Stimulated activated naive CD4-positive, alpha-beta T cell treated with Interleukin-2 at 50 U/mL for 16 hours (primary cell): ENCODE results near the gene GLI2.

Experiments used
- DNase-seq: peaks from one replicate; lab custom pipeline; 2025; lab: John Stamatoyannopoulos, UW

The GLI2 gene

GRCh38 chr2:120715353-120715752, 20.3 kb upstream of the GLI2 start:
- DNase-seq: no peak

GRCh38 chr2:120715941-120716340, 19.7 kb upstream of the GLI2 start:
- DNase-seq: no peak

- no peak for DNase-seq
Observed at GRCh38 chr2:120716641-120717585, 18.8 kb upstream of the GLI2 start.

GRCh38 chr2:120719491-120719890, 16.2 kb upstream of the GLI2 start:
- no peak for DNase-seq

- DNase-seq: no peak
Observed at GRCh38 chr2:120720231-120720630, 15.4 kb upstream of the GLI2 start.

GRCh38 chr2:120720746-120721375, 14.8 kb upstream of the GLI2 start:
- no peak for DNase-seq

- no peak for DNase-seq
Observed at GRCh38 chr2:120722246-120722567, 13.5 kb upstream of the GLI2 start.

- DNase-seq: no peak
Observed at GRCh38 chr2:120722568-120723421, 12.9 kb upstream of the GLI2 start.

GRCh38 chr2:120726245-120726644, 9.4 kb upstream of the GLI2 start:
- DNase-seq: no peak

- no peak for DNase-seq
Observed at GRCh38 chr2:120729406-120730399, 6.0 kb upstream of the GLI2 start.

GRCh38 chr2:120731175-120731574, 4.5 kb upstream of the GLI2 start:
- DNase-seq: no peak

- no peak for DNase-seq
Observed at GRCh38 chr2:120732506-120733237, 3.0 kb upstream of the GLI2 start.

- DNase-seq: no peak
Observed at GRCh38 chr2:120733238-120733932, 2.3 kb upstream of the GLI2 start.

- DNase-seq: no peak
Observed at GRCh38 chr2:120734930-120735651, 577 bp upstream of the GLI2 start.

GRCh38 chr2:120736202-120736623, 545 bp downstream of the GLI2 start:
- no peak for DNase-seq

GRCh38 chr2:120736624-120737339, 1.1 kb downstream of the GLI2 start:
- no peak for DNase-seq

GRCh38 chr2:120737340-120738101, 1.9 kb downstream of the GLI2 start:
- no peak for DNase-seq

- DNase-seq: no peak
Observed at GRCh38 chr2:120738117-120738516, 2.4 kb downstream of the GLI2 start.
